Adipocyte (in vitro differentiated cells): ENCODE results near the gene MAPK4.

ENCODE experiments used
- DNase-seq: peaks from one replicate; pipeline ENCODE4 v3.0.0-alpha.2; 2015; ENCODE audit warnings: low read depth
- H3K27me3 ChIP-seq: replicated peaks from 2 replicates; pipeline ENCODE4 v1.7.0; 2013; ENCODE audit warnings: mild to moderate bottlenecking, low read length, moderate library complexity; ENCODE audit not compliant: control insufficient read depth, insufficient read depth
- H3K36me3 ChIP-seq: 2 replicates; pipeline ENCODE4 v1.7.0; 2013; ENCODE audit warnings: low read length, mild to moderate bottlenecking, moderate library complexity; ENCODE audit not compliant: control insufficient read depth, insufficient read depth, severe bottlenecking
- H3K4me1 ChIP-seq: 2 replicates; pipeline ENCODE4 v1.7.0; 2013; ENCODE audit warnings: mild to moderate bottlenecking, low read length, moderate library complexity; ENCODE audit not compliant: control insufficient read depth, insufficient read depth
- H3K4me3 ChIP-seq: 2 replicates; pipeline ENCODE4 v1.7.0; 2013; ENCODE audit warnings: mild to moderate bottlenecking, low read length, moderate library complexity
- H3K9ac ChIP-seq: 2 replicates; pipeline ENCODE4 v1.7.0; 2013; ENCODE audit warnings: mild to moderate bottlenecking, low read length, moderate library complexity
- H3K9me3 ChIP-seq: 2 replicates; pipeline ENCODE4 v1.7.0; 2013; ENCODE audit warnings: mild to moderate bottlenecking, low read length, moderate library complexity; ENCODE audit not compliant: control insufficient read depth

Gene MAPK4

DNA sequence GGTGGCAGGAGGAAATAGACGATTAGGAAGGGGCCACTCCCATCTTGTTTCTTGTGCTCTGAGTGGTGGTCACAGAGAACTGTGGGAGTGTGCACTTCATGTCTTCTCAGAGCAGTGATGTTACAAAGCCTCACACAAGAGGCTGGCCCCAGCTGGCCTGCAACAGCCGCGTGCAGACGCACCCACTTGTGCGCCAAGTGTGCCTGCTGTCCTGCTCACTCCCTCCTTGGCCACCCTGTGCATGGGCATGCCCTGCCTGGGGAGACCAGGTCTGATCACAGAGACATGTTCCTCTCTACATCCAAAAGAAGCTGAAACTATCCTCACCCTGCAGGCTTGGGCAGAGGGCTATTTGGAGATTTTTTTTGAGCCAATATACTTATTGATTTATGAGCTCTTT lies 151.5 kb downstream of the MAPK4 start:
- H3K4me1 ChIP-seq = no peaks in the 10 kb centered on the region
- H3K36me3 ChIP-seq = no peaks in the 10 kb centered on the region
- no peak overlapping the region for H3K4me3 ChIP-seq
- H3K9ac ChIP-seq = no peak overlapping the region
- peaks cover 8% of the 10 kb centered on the region for H3K9me3 ChIP-seq
- H3K27me3 ChIP-seq = peaks cover 5% of the 10 kb centered on the region
- no peak for DNase-seq

GRCh38 chr18:50715919-50716318 lies 156.0 kb downstream of the MAPK4 start:
- no peak for DNase-seq
- Histone ChIP-seq H3K36me3 (no peaks in the 10 kb centered on the region), H3K9ac (no peak overlapping the region), H3K9me3 (peaks cover 8% of the 10 kb centered on the region), H3K4me3 (no peak overlapping the region), H3K27me3 (peaks cover 13% of the 10 kb centered on the region), H3K4me1 (no peaks in the 10 kb centered on the region)

DNA sequence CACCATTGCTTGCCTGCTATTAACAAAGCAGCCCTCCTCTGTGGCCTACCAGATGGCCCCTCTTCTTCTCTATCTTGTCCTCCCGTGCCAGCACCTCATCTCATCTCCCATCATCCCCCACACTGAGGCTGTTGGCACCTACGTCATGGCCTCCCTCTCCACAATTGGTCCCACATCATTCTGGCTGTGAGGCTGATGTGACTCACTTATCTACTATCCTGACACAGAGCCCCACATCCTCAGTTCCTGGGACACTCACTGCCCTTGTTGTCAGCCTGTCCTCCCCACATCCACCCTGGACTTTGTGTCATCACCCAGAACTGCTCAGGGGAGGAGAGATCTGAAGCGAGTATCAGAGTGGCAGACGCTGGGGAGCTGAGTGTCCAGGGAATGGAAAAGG lies 157.0 kb downstream of the MAPK4 start:
- Histone ChIP-seq H3K36me3 (no peaks in the 10 kb centered on the region), H3K9me3 (peaks cover 8% of the 10 kb centered on the region), H3K4me1 (no peaks in the 10 kb centered on the region), H3K4me3 (no peak overlapping the region), H3K27me3 (peaks cover 8% of the 10 kb centered on the region), H3K9ac (no peak overlapping the region)
- DNase-seq = no peak

DNA sequence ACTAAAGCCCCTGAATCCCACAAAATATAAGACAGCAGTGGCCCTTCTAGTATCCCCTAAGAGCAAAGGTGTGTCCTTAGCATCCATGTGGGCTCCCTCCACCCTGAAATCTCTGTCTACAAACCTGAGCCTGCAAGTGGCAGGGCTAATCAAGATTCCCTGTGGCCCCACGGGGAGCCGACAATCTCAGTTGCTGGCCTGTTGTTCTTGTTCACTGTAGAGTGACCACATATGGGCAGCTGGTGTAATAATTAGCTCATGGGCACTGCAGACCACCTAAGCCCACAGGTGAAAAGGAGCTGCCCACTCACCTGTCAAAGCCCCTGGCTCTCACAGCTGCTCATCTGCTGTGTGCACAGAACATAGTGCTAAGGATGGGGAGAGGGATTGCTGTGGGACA lies 157.7 kb downstream of the MAPK4 start:
- H3K4me1 ChIP-seq = no peaks in the 10 kb centered on the region
- H3K9me3 ChIP-seq = peaks cover 8% of the 10 kb centered on the region
- H3K9ac ChIP-seq = no peak overlapping the region
- no peaks in the 10 kb centered on the region for H3K36me3 ChIP-seq
- H3K27me3 ChIP-seq = peaks cover 8% of the 10 kb centered on the region
- DNase-seq = no peak
- no peak overlapping the region for H3K4me3 ChIP-seq

- no peaks in the 10 kb centered on the region for H3K36me3 ChIP-seq
- no peaks in the 10 kb centered on the region for H3K4me1 ChIP-seq
- no peak overlapping the region for H3K4me3 ChIP-seq
- no peak overlapping the region for H3K9ac ChIP-seq
- peaks cover 8% of the 10 kb centered on the region for H3K27me3 ChIP-seq
- peaks cover 8% of the 10 kb centered on the region for H3K9me3 ChIP-seq
- no peak for DNase-seq
Observed at GRCh38 chr18:50719471-50720324, 159.8 kb downstream of the MAPK4 start.

GRCh38 chr18:50720325-50720674 lies 160.4 kb downstream of the MAPK4 start:
- H3K27me3 ChIP-seq = peaks cover 13% of the 10 kb centered on the region
- DNase-seq = no peak
- no peak overlapping the region for H3K4me3 ChIP-seq
- H3K36me3 ChIP-seq = no peaks in the 10 kb centered on the region
- H3K9me3 ChIP-seq = peaks cover 8% of the 10 kb centered on the region
- H3K9ac ChIP-seq = no peak overlapping the region
- H3K4me1 ChIP-seq = no peaks in the 10 kb centered on the region

DNA sequence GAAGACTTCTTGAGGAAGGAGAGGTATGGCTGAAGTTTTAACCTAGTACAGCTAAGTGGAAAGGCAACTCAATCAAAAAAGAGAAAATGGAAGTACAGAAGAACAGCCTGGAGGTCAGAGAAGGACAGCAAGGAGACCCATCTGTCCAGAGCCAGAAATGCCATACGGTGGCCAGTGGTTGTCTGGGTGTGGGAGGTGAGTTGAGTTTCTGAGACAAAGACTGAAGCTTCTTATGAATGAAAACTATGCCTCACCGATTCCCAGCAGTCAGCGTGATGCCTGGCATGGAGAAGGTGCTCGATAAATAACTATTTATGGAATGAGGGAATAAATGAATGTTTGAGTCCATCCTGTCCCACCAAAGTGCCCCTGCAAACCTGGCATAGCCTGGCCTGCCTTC lies 161.1 kb downstream of the MAPK4 start:
- Histone ChIP-seq H3K4me3 (no peak overlapping the region), H3K4me1 (no peaks in the 10 kb centered on the region), H3K36me3 (no peaks in the 10 kb centered on the region), H3K27me3 (peaks cover 15% of the 10 kb centered on the region), H3K9me3 (peaks cover under 1% of the 10 kb centered on the region), H3K9ac (no peak overlapping the region)
- DNase-seq = no peak

DNA sequence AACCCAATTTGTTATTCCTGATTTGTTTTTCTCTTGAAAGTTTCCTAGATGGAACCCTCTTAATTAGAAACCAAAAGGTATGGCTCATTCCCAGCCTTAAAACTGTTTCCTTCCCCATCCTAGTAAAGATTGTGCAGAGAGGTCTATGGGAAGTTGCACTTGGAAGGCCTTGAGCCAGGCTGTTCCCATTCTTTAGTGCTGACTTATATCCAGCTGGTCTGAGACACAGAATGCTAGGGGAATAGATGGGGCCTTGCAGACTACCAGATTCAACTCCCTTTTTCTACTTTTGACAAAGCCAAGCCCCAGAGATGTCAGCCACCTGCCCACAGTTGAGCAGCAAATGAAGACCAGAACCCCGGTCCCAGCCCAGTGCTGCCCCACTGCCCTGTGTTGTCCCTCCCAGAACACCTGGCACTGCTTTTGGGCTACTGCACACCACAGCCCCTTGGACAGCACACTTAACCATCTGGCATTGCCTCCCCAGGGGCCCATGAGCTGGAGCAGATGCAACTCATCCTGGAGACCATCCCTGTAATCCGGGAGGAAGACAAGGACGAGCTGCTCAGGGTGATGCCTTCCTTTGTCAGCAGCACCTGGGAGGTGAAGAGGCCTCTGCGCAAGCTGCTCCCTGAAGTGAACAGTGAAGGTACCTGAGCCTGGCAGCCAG lies 161.7 kb downstream of the MAPK4 start:
- H3K36me3 ChIP-seq = no peaks in the 10 kb centered on the region
- no peak for DNase-seq

GRCh38 chr18:50722311-50722710 lies 162.4 kb downstream of the MAPK4 start:
- DNase-seq = no peak
- Histone ChIP-seq H3K9ac (no peak overlapping the region), H3K4me3 (no peak overlapping the region), H3K4me1 (no peaks in the 10 kb centered on the region), H3K27me3 (peaks cover 20% of the 10 kb centered on the region), H3K36me3 (no peaks in the 10 kb centered on the region), H3K9me3 (no peaks in the 10 kb centered on the region)

More for the DNA sequence above, 161.7 kb downstream of the MAPK4 start:
- H3K4me1 ChIP-seq = no peaks in the 10 kb centered on the region
- H3K9me3 ChIP-seq = no peaks in the 10 kb centered on the region
- no peak overlapping the region for H3K9ac ChIP-seq
- no peak overlapping the region for H3K4me3 ChIP-seq
- peaks cover 15% of the 10 kb centered on the region for H3K27me3 ChIP-seq

- H3K9me3 ChIP-seq = no peaks in the 10 kb centered on the region
- no peaks in the 10 kb centered on the region for H3K4me1 ChIP-seq
- no peak overlapping the region for H3K9ac ChIP-seq
- H3K4me3 ChIP-seq = no peak overlapping the region
- peaks cover 17% of the 10 kb centered on the region for H3K27me3 ChIP-seq
- H3K36me3 ChIP-seq = no peaks in the 10 kb centered on the region
- DNase-seq = no peak
Observed at GRCh38 chr18:50724751-50725151, 164.9 kb downstream of the MAPK4 start.

- H3K4me3 ChIP-seq = no peak overlapping the region
- no peak overlapping the region for H3K9ac ChIP-seq
- H3K36me3 ChIP-seq = no peaks in the 10 kb centered on the region
- no peaks in the 10 kb centered on the region for H3K4me1 ChIP-seq
- H3K9me3 ChIP-seq = no peaks in the 10 kb centered on the region
- H3K27me3 ChIP-seq = peaks cover 15% of the 10 kb centered on the region
- DNase-seq = no peak
Observed at GRCh38 chr18:50726960-50727589, 167.2 kb downstream of the MAPK4 start.
